ENCODE data around the gene DNAH8.

DNAH8 gene

GRCh38 chr6:38804358-38804757, 89.2 kb downstream of the DNAH8 start:
- Mint-ChIP-seq H3K9me3 (peaks cover 2% of the 10 kb centered on the region), H3K27ac (no peak overlapping the region), H3K4me1 (peaks cover 32% of the 10 kb centered on the region), H3K36me3 (ENCODE audit: low read depth) (no peaks in the 10 kb centered on the region), H3K27me3 (ENCODE audit: low read depth) (peaks cover 4% of the 10 kb centered on the region), H3K4me3 (no peak overlapping the region)
- no peak for TF ChIP-seq CTCF (IDR thresholded peaks at IDR 0.05; ENCODE audit: unreplicated experiment in 3 of 3)

GRCh38 chr6:38805127-38805655, 90.1 kb downstream of the DNAH8 start:
- no peak for TF ChIP-seq CTCF (IDR thresholded peaks at IDR 0.05; ENCODE audit: unreplicated experiment in 3 of 3)
- Mint-ChIP-seq H3K9me3 (peaks cover 2% of the 10 kb centered on the region), H3K27me3 (ENCODE audit: low read depth) (peaks cover 4% of the 10 kb centered on the region), H3K4me1 (peaks cover 26% of the 10 kb centered on the region), H3K27ac (no peak overlapping the region), H3K4me3 (no peak overlapping the region), H3K36me3 (ENCODE audit: low read depth) (no peaks in the 10 kb centered on the region)

- TF ChIP-seq CTCF (IDR thresholded peaks at IDR 0.05; ENCODE audit: unreplicated experiment in 3 of 3), result no peak
- Mint-ChIP-seq H3K4me1 (peaks cover 26% of the 10 kb centered on the region), H3K27ac (no peak overlapping the region), H3K36me3 (ENCODE audit: low read depth) (no peaks in the 10 kb centered on the region), H3K9me3 (peaks cover 2% of the 10 kb centered on the region), H3K4me3 (no peak overlapping the region), H3K27me3 (ENCODE audit: low read depth) (peaks cover 4% of the 10 kb centered on the region)
Observed at GRCh38 chr6:38805692-38806091, 90.6 kb downstream of the DNAH8 start.

- Mint-ChIP-seq H3K27me3 (ENCODE audit: low read depth) (peaks cover 4% of the 10 kb centered on the region), H3K4me3 (no peak overlapping the region), H3K9me3 (peaks cover 2% of the 10 kb centered on the region), H3K4me1 (peaks cover 22% of the 10 kb centered on the region), H3K27ac (no peak overlapping the region), H3K36me3 (ENCODE audit: low read depth) (no peaks in the 10 kb centered on the region)
- TF ChIP-seq CTCF (IDR thresholded peaks at IDR 0.05; ENCODE audit: unreplicated experiment in 3 of 3), result no peak
Observed at GRCh38 chr6:38806271-38806670, 91.2 kb downstream of the DNAH8 start.

GRCh38 chr6:38806833-38807232, 91.7 kb downstream of the DNAH8 start:
- Mint-ChIP-seq H3K27me3 (ENCODE audit: low read depth) (peaks cover 4% of the 10 kb centered on the region), H3K4me1 (peaks cover 22% of the 10 kb centered on the region), H3K4me3 (no peak overlapping the region), H3K9me3 (peaks cover 2% of the 10 kb centered on the region), H3K36me3 (ENCODE audit: low read depth) (no peaks in the 10 kb centered on the region), H3K27ac (no peak overlapping the region)
- no peak for TF ChIP-seq CTCF (IDR thresholded peaks at IDR 0.05; ENCODE audit: unreplicated experiment in 3 of 3)

GRCh38 chr6:38808039-38808438, 92.9 kb downstream of the DNAH8 start:
- H3K27ac Mint-ChIP-seq, result no peak overlapping the region
- H3K27me3 Mint-ChIP-seq (ENCODE audit: low read depth), result peaks cover 4% of the 10 kb centered on the region
- no peak for TF ChIP-seq CTCF (IDR thresholded peaks at IDR 0.05; ENCODE audit: unreplicated experiment in 3 of 3)
- no peak overlapping the region for H3K4me3 Mint-ChIP-seq
- no peaks in the 10 kb centered on the region for H3K36me3 Mint-ChIP-seq (ENCODE audit: low read depth)
- H3K4me1 Mint-ChIP-seq, result peaks cover 32% of the 10 kb centered on the region
- peaks cover 2% of the 10 kb centered on the region for H3K9me3 Mint-ChIP-seq
